Measurements from ENCODE around the gene USP32.
A peak's percentile ranks its signal among the peaks of the same experiment; 100 is the strongest.
"Not testable (repeated sequence)": the region's sequence is repeated elsewhere in the genome, so short reads cannot be mapped to it uniquely, and the experiment has no call there.

USP32 gene

GRCh38 chr17:60406887-60407286, 15.0 kb upstream of the USP32 start:
- DNase-seq: no peak

- DNase-seq: no peak
Observed at GRCh38 chr17:60403962-60404361, 12.0 kb upstream of the USP32 start.

GRCh38 chr17:60403523-60403810, 11.5 kb upstream of the USP32 start:
- no peak for DNase-seq

GRCh38 chr17:60401819-60402218, 9.9 kb upstream of the USP32 start:
- no peak for DNase-seq

- DNase-seq: peak in 1 of 2 donors; percentile 96
Observed at GRCh38 chr17:60398227-60398959, 6.5 kb upstream of the USP32 start.

- no peak for DNase-seq
Observed at GRCh38 chr17:60396412-60396811, 4.5 kb upstream of the USP32 start.

- no peak for DNase-seq
Observed at GRCh38 chr17:60395508-60396065, 3.7 kb upstream of the USP32 start.

- no peak for DNase-seq
Observed at GRCh38 chr17:60393840-60394723, 2.1 kb upstream of the USP32 start.

GRCh38 chr17:60392845-60393702, 1.1 kb upstream of the USP32 start:
- peak in 1 of 2 donors; percentile 42 for DNase-seq

GRCh38 chr17:60391471-60392041, 377 bp downstream of the USP32 start:
- no peak for DNase-seq

GRCh38 chr17:60390925-60391470, 935 bp downstream of the USP32 start:
- no peak for DNase-seq

GRCh38 chr17:60390186-60390585, 1.7 kb downstream of the USP32 start:
- no peak for DNase-seq

GRCh38 chr17:60388742-60389141, 3.2 kb downstream of the USP32 start:
- DNase-seq: no peak

GRCh38 chr17:60387666-60388065, 4.3 kb downstream of the USP32 start:
- no peak for DNase-seq

- DNase-seq: no peak
Observed at GRCh38 chr17:60386147-60387058, 5.5 kb downstream of the USP32 start.

GRCh38 chr17:60384921-60385320, 7.0 kb downstream of the USP32 start:
- not testable (repeated sequence) for DNase-seq

- DNase-seq: no peak
Observed at GRCh38 chr17:60383379-60383778, 8.6 kb downstream of the USP32 start.

- no peak for DNase-seq
Observed at GRCh38 chr17:60381958-60382357, 10.0 kb downstream of the USP32 start.

GRCh38 chr17:60379461-60379860, 12.5 kb downstream of the USP32 start:
- DNase-seq: not testable (repeated sequence)

- DNase-seq: not testable (repeated sequence)
Observed at GRCh38 chr17:60378187-60378586, 13.7 kb downstream of the USP32 start.

- DNase-seq: no peak
Observed at GRCh38 chr17:60372790-60373483, 19.0 kb downstream of the USP32 start.
